ENCODE results near the gene PRSS38. TPM values are rescaled to one million over a fixed set of nuclear protein-coding genes. Genes with fewer than 3 reads are reported as not detected.

PRSS38 gene
- not detected for total RNA-seq
- long read RNA-seq, donor 1 = 0 reads
- long read RNA-seq, donor 2 = 0 reads

GRCh38 chr1:227815468-227816409, at the start of gene PRSS38:
TSS of gene PRSS38 (plus strand) at chr1:227815675. CDS start at chr1:227815717, 42 bp downstream.
- intact Hi-C loops (cut with DNase I) = no loop called here
- DNase-seq (ENCODE audit: low spot score) = no peak

GRCh38 chr1:227766015-227766634, 49.4 kb upstream of the PRSS38 start:
- intact Hi-C loops (cut with DNase I) = loop anchor here in 1 of 2 donors (10.0 kb wide), 1 partner anchor 1061 kb away; no protein-coding TSS in a partner anchor
- no peak for DNase-seq (ENCODE audit: low spot score)

DNA sequence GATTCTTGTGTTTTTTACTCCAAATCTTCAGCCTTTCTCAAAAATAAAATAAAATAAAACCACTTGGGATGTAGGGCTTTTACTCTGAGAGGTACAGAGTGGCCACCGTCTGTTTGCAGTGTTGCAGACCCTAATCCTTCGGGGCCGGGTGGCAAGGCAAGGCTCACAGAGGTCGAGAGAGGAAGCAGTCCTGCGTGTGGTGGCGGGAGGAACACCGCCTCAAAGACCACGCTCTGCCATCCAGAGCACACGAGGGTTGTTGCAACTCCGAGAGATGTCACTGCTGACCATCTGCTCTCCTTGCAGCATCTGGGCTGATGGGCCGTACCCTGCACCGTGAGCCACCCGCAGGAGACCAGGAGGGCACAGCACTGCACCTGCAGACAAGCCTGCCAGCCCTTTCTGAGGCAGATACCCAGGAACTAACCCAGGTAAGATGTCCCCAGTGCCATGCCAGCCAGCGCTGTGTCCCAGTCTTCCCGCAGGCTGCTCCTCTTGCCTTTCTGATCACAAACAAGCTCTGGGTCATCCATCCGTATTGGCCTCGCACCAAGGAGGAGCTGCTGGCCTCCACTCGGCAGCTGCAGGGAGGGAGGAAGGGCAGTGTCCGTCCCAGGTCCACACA, 48.7 kb upstream of the PRSS38 start:
- intact Hi-C loops (cut with DNase I) = loop anchor here in 1 of 2 donors (10.0 kb wide), 1 partner anchor 1062 kb away; no protein-coding TSS in a partner anchor

GRCh38 chr1:227767401-227768124, 47.9 kb upstream of the PRSS38 start:
- DNase-seq (ENCODE audit: low spot score) = no peak
- intact Hi-C loops (cut with DNase I) = loop anchor here in 1 of 2 donors (10.0 kb wide), 1 partner anchor 1063 kb away; no protein-coding TSS in a partner anchor

More for the DNA sequence above, 48.7 kb upstream of the PRSS38 start:
- DNase-seq (ENCODE audit: low spot score) = no peak

GRCh38 chr1:227768125-227768439, 47.4 kb upstream of the PRSS38 start:
- DNase-seq (ENCODE audit: low spot score) = no peak
- intact Hi-C loops (cut with DNase I) = loop anchor here in 1 of 2 donors (10.0 kb wide), 1 partner anchor 1063 kb away; no protein-coding TSS in a partner anchor

DNA sequence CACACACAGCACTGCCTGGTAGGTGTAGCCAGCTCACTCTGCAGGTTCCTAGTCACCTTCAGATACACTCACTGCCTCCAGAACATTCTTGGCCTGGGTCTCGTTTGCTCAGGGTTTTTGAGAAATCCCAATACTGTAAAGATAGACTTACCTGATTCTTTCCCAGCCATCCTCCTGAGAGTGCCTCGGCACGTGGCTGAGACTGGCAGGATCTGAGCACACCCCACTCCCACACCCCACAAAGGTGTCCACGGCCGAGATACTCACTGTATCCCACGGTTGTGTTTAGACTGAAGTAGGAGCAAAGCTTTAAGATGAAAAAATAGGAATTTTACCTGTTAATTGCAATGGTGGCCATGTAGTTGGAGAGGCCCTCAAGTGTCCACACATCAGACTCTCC, 46.8 kb upstream of the PRSS38 start:
- intact Hi-C loops (cut with DNase I) = loop anchor here in 1 of 2 donors (10.0 kb wide), 1 partner anchor 1064 kb away; no protein-coding TSS in a partner anchor
- DNase-seq (ENCODE audit: low spot score) = no peak

GRCh38 chr1:227769047-227769935, 46.2 kb upstream of the PRSS38 start:
- DNase-seq (ENCODE audit: low spot score) = peak; percentile 48
- intact Hi-C loops (cut with DNase I) = loop anchor here in 1 of 2 donors (10.0 kb wide), 1 partner anchor 1064 kb away; no protein-coding TSS in a partner anchor

DNA sequence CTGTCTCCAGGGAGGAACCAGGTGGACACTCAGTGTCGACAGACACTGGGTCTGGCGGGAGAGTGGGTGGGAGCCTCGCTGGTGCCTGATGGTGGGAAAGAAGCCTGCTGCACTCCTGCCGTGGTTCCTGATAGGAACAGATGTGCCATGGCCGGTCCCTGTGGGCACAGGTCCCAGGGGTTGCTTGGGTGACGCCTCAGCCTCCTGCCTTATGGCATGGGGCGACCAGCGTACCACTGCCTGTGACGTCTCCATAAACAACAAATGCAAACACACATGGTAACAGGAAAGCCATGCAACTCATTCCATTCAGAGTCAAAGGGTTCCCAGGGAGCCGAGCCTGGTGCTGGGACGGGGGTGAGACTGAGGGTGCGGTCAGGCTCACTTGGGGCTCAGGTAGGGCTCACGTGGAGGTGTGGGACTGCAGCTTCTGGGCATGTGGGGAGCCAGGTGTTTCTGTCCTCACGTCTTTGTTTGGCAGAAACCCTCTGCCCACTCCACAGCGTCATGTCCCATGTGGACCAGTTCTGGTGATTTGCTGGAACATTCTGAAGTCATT, 45.5 kb upstream of the PRSS38 start:
- intact Hi-C loops (cut with DNase I) = loop anchor here in 1 of 2 donors (10.0 kb wide), 1 partner anchor 1065 kb away; no protein-coding TSS in a partner anchor
- DNase-seq (ENCODE audit: low spot score) = no peak

GRCh38 chr1:227770812-227771211, 44.7 kb upstream of the PRSS38 start:
- intact Hi-C loops (cut with DNase I) = no loop called here
- no peak for DNase-seq (ENCODE audit: low spot score)

- intact Hi-C loops (cut with DNase I) = no loop called here
These were observed 44.1 kb upstream of the PRSS38 start for GRCh38 chr1:227771326-227771725.

DNA sequence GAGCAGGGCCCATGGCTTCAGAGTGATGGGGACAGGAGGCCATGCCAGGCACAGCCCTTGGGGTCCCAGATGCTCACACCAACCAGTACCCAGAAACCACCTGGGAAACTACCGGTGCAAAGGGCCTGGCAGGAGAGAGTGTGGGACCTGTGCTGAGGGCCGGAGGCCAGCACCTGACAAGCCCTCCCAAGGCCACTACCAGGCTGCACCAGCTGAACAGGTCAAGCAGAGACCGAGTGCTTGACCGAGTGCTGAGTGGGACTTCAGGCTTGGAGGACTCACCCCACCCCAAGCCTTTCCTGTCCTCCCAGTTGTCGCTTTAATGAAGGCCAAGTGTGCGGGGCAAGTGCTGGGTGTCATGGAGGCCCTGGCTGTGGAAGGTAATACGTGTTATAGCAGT, 43.7 kb upstream of the PRSS38 start:
- intact Hi-C loops (cut with DNase I) = no loop called here
- no peak for DNase-seq (ENCODE audit: low spot score)

More at GRCh38 chr1:227771326-227771725, 44.1 kb upstream of the PRSS38 start:
- no peak for DNase-seq (ENCODE audit: low spot score)

DNA sequence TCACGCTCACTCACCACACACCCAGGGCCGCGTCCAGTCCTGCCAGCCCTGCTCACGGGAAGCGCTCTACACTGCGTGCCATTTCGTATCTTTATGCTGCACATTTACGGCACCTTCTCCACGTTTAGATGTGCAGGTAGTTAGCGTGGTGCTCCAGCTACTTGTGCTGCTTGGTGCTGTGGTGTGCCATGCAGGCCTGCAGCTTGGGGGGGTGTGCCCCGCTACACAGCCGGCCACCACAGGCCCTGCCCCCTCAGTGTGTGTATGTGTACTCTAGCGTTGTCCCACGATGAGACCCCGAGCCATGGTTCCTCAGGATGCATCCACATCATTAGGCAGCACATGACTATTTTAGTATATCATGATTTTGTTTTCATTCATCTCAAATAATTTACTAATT, 41.9 kb upstream of the PRSS38 start:
- intact Hi-C loops (cut with DNase I) = no loop called here
- no peak for DNase-seq (ENCODE audit: low spot score)

GRCh38 chr1:227774051-227774731, 41.3 kb upstream of the PRSS38 start:
- intact Hi-C loops (cut with DNase I) = no loop called here
- no peak for DNase-seq (ENCODE audit: low spot score)

- intact Hi-C loops (cut with DNase I) = no loop called here
These were observed 40.4 kb upstream of the PRSS38 start for GRCh38 chr1:227774821-227775661.

GRCh38 chr1:227775841-227776240, 39.6 kb upstream of the PRSS38 start:
- DNase-seq (ENCODE audit: low spot score) = peak; percentile 60
- intact Hi-C loops (cut with DNase I) = no loop called here

More at GRCh38 chr1:227774821-227775661, 40.4 kb upstream of the PRSS38 start:
- DNase-seq (ENCODE audit: low spot score) = peak; percentile 83

GRCh38 chr1:227776331-227776771, 39.1 kb upstream of the PRSS38 start:
- peak; percentile 45 for DNase-seq (ENCODE audit: low spot score)
- intact Hi-C loops (cut with DNase I) = no loop called here
